ENCODE measurements around the gene ZNF335. TPM values are rescaled to one million over a fixed set of nuclear protein-coding genes. Genes with fewer than 3 reads are reported as not detected.

ZNF335 gene
- total RNA-seq, 2 donors from 2014 or later = 21.4 to 43.4 TPM

DNA sequence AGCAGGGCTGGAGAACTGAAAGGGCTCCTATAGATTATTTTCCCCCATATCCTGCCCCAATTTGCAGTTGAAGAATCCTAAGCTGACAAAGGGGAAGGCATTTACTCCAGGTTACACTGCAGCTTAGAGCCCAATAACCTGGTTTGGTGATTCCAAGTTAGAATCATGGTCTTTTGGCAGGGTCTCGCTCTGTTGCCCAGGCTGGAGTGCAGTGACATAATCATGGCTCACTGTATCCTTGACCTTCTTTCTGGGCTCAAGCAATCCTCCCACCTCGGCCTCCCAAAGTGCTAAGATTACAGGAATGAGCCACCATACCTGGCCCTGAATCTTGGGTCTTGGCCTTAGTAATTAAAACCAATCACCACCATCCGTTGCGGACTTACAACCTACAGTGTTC lies 35.7 kb upstream of the ZNF335 start:
- H3K36me3 ChIP-seq = no peaks in the 10 kb centered on the region
- H3K4me3 ChIP-seq = no peak overlapping the region
- H3K27me3 ChIP-seq (replicated peaks; ENCODE audit: insufficient read depth) = peaks cover 23% of the 10 kb centered on the region
- H3K9me3 ChIP-seq = no peaks in the 10 kb centered on the region
- no peaks in the 10 kb centered on the region for H3K4me1 ChIP-seq (replicated peaks)
- no peak for DNase-seq (ENCODE audit: low spot score)
- intact Hi-C loops (cut with DNase I) = no loop called here
- H3K27ac ChIP-seq = no peak overlapping the region
- TF ChIP-seq POLR2AphosphoS5 (IDR thresholded peaks at IDR 0.05) = no peak
- TF ChIP-seq, protein P1, sequence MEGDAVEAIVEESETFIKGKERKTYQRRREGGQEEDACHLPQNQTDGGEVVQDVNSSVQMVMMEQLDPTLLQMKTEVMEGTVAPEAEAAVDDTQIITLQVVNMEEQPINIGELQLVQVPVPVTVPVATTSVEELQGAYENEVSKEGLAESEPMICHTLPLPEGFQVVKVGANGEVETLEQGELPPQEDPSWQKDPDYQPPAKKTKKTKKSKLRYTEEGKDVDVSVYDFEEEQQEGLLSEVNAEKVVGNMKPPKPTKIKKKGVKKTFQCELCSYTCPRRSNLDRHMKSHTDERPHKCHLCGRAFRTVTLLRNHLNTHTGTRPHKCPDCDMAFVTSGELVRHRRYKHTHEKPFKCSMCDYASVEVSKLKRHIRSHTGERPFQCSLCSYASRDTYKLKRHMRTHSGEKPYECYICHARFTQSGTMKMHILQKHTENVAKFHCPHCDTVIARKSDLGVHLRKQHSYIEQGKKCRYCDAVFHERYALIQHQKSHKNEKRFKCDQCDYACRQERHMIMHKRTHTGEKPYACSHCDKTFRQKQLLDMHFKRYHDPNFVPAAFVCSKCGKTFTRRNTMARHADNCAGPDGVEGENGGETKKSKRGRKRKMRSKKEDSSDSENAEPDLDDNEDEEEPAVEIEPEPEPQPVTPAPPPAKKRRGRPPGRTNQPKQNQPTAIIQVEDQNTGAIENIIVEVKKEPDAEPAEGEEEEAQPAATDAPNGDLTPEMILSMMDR (IDR thresholded peaks at IDR 0.05) = no peak
- TF ChIP-seq POLR2A (IDR thresholded peaks at IDR 0.05) = no peak
- WGBS = 73% methylated on average over 4 of the region's 4 CpGs

- WGBS = 91% methylated on average over 11 of the region's 11 CpGs
- intact Hi-C loops (cut with DNase I) = no loop called here
- H3K36me3 ChIP-seq = no peaks in the 10 kb centered on the region
- H3K4me3 ChIP-seq = no peak overlapping the region
- H3K27ac ChIP-seq = no peak overlapping the region
- no peak for DNase-seq (ENCODE audit: low spot score)
- no peaks in the 10 kb centered on the region for H3K9me3 ChIP-seq
- TF ChIP-seq POLR2A (IDR thresholded peaks at IDR 0.05) = no peak
- TF ChIP-seq POLR2AphosphoS5 (IDR thresholded peaks at IDR 0.05) = no peak
- TF ChIP-seq, protein P1 (IDR thresholded peaks at IDR 0.05) = no peak
- H3K4me1 ChIP-seq (replicated peaks) = no peaks in the 10 kb centered on the region
- peaks cover 18% of the 10 kb centered on the region for H3K27me3 ChIP-seq (replicated peaks; ENCODE audit: insufficient read depth)
These were observed 35.0 kb upstream of the ZNF335 start for GRCh38 chr20:46006964-46007363.

DNA sequence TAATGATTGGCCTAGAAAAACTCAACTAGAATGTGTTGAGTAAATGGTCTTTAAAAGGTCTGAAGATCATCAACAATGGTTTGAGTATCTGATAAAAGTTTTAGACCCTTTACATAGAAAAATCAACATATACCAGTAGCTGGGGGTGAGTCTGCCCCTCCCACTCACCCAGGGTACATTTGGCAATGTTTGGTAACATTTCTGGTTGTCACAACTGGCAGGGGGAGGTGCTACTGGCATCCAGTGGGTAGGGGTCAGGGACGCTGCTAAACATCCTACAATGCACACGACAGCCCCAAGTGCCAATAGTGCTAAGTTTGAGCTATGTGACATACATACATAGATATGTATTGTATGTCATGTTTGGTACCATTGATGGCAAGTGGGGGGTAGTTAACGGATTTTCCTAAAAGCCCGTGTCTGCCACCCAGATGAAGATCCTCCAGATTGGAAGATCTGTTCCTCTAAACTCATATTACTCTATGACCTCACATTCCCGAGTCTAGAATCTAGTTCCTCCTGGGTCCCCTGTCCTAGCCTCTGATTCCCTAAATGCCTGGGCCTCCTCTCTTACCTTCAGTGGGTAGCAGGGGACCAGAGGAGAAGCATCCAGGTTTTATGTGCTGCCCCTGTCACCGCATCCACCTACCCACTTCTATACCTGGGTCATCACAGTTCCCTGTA lies 34.2 kb upstream of the ZNF335 start:
- WGBS = 71% methylated on average over 6 of the region's 6 CpGs
- H3K36me3 ChIP-seq = no peaks in the 10 kb centered on the region
- H3K4me3 ChIP-seq = no peak overlapping the region
- no peak for TF ChIP-seq POLR2AphosphoS5 (IDR thresholded peaks at IDR 0.05)
- no peak for TF ChIP-seq POLR2A (IDR thresholded peaks at IDR 0.05)
- TF ChIP-seq, protein P1 (IDR thresholded peaks at IDR 0.05) = no peak
- peaks cover 10% of the 10 kb centered on the region for H3K27me3 ChIP-seq (replicated peaks; ENCODE audit: insufficient read depth)
- H3K9me3 ChIP-seq = no peaks in the 10 kb centered on the region
- intact Hi-C loops (cut with DNase I) = no loop called here
- no peaks in the 10 kb centered on the region for H3K4me1 ChIP-seq (replicated peaks)
- H3K27ac ChIP-seq = no peak overlapping the region
- DNase-seq (ENCODE audit: low spot score) = no peak

- no peaks in the 10 kb centered on the region for H3K36me3 ChIP-seq
- no peak for TF ChIP-seq POLR2AphosphoS5 (IDR thresholded peaks at IDR 0.05)
- no peak for TF ChIP-seq POLR2A (IDR thresholded peaks at IDR 0.05)
- TF ChIP-seq, protein P1 (IDR thresholded peaks at IDR 0.05) = no peak
- WGBS = 17% methylated on average over 1 of the region's 3 CpGs
- intact Hi-C loops (cut with DNase I) = no loop called here
- H3K27me3 ChIP-seq (replicated peaks; ENCODE audit: insufficient read depth) = peaks cover 4% of the 10 kb centered on the region
- no peak overlapping the region for H3K4me3 ChIP-seq
- H3K27ac ChIP-seq = no peak overlapping the region
- H3K9me3 ChIP-seq = no peaks in the 10 kb centered on the region
- no peak for DNase-seq (ENCODE audit: low spot score)
- H3K4me1 ChIP-seq (replicated peaks) = no peaks in the 10 kb centered on the region
These were observed 33.0 kb upstream of the ZNF335 start for GRCh38 chr20:46004889-46005473.

GRCh38 chr20:46004187-46004586 lies 32.2 kb upstream of the ZNF335 start:
- Histone ChIP-seq H3K4me3 (no peak overlapping the region), H3K27ac (no peak overlapping the region), H3K36me3 (no peaks in the 10 kb centered on the region), H3K27me3 (replicated peaks; ENCODE audit: insufficient read depth) (peaks cover 4% of the 10 kb centered on the region), H3K4me1 (replicated peaks) (no peaks in the 10 kb centered on the region), H3K9me3 (no peaks in the 10 kb centered on the region)
- 42% methylated on average over 4 of the region's 4 CpGs for WGBS
- no peak for DNase-seq (ENCODE audit: low spot score)
- intact Hi-C loops (cut with DNase I) = no loop called here
- no peak for TF ChIP-seq POLR2AphosphoS5 (IDR thresholded peaks at IDR 0.05)
- TF ChIP-seq, protein P1 (IDR thresholded peaks at IDR 0.05) = no peak
- no peak for TF ChIP-seq POLR2A (IDR thresholded peaks at IDR 0.05)
